GM18517 (cell line): ENCODE measurements around the gene APOB.

Experiments used
- ATAC-seq: cut with Tn5 transposase; IDR thresholded peaks from one replicate; pipeline ENCODE4 v1.9.1; 2021; ENCODE audit warnings: mild to moderate bottlenecking, moderate library complexity; ENCODE audit not compliant: unreplicated experiment

APOB gene

DNA sequence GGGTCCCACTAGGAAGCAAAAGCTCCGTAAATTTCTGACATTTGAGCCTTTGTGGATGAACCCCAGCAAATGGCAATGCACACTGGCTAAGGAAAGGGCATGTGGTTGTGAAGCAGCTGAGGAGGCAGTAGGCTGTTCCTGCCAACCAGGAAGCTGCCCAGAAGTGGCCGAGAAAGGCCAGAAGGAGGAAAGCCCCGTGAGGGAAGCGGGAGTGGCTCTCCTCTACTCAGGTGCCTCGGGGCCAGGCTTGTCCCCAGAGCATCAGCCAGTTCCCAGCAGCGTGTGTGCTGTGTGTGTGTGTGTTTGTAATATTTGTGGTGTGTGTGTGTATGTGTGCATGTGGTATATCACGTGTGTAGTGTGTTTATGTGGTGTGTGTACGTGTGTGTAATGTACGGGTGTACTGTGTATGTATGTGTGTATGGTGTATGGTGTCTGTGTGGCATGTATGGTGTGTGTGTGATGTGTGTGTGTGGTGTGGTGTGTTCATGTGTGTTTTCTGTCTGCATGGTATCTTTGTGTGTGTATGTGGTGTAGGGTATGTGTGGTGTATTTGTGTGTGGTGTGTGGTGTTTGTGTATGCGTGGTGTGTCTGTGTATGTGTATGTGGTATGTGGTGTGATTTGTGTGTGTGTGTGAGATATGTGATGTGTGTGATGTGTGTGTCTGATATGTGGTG lies 90.6 kb downstream of the APOB start:
- ATAC-seq, result no peak
